Neuronal stem cell (in vitro differentiated cells): ENCODE measurements around the gene MYH7B.

ENCODE experiments used
- DNase-seq: peaks from one replicate; pipeline ENCODE4 v3.0.0-alpha.2; 2013; ENCODE audit warnings: low spot score
- H2AFZ ChIP-seq: one replicate; pipeline ENCODE4 v1.6.1; 2013; ENCODE audit warnings: mild to moderate bottlenecking, low read length, inconsistent platforms
- H2AK5ac ChIP-seq: 2 replicates; pipeline ENCODE4 v1.6.1; 2013; ENCODE audit warnings: low read depth, mild to moderate bottlenecking, inconsistent platforms, low read length, moderate library complexity, mixed read lengths
- H2BK120ac ChIP-seq: 2 replicates; pipeline ENCODE4 v1.6.1; 2013; ENCODE audit warnings: low read depth, mild to moderate bottlenecking, inconsistent platforms, low read length, moderate library complexity, mixed read lengths
- H2BK12ac ChIP-seq: one replicate; pipeline ENCODE4 v1.6.1; 2013; ENCODE audit warnings: low read length, inconsistent platforms
- H2BK15ac ChIP-seq: 2 replicates; pipeline ENCODE4 v1.6.1; 2013; ENCODE audit warnings: mild to moderate bottlenecking, low read length, inconsistent platforms, mixed read lengths
- H2BK5ac ChIP-seq: one replicate; pipeline ENCODE4 v1.6.1; 2013; ENCODE audit warnings: inconsistent platforms, mild to moderate bottlenecking, low read length, moderate library complexity
- H3K14ac ChIP-seq: one replicate; pipeline ENCODE4 v1.6.1; 2013; ENCODE audit warnings: low read length, inconsistent platforms
- H3K18ac ChIP-seq: 2 replicates; pipeline ENCODE4 v1.6.1; 2013; ENCODE audit warnings: low read length, inconsistent platforms
- H3K23ac ChIP-seq: 2 replicates; pipeline ENCODE4 v1.6.1; 2013; ENCODE audit warnings: low read depth, mild to moderate bottlenecking, mixed read lengths, low read length, inconsistent platforms; ENCODE audit not compliant: poor library complexity
- H3K27ac ChIP-seq: replicated peaks from 3 replicates; pipeline ENCODE4 v1.5.1; 2013; ENCODE audit warnings: low read length, inconsistent platforms
- H3K27me3 ChIP-seq, 3 experiments: 2 replicates each; pipeline ENCODE4 v1.6.1; 2013; ENCODE audit warnings: low read length in 3 of 3, mild to moderate bottlenecking in 2 of 3, inconsistent platforms in 1 of 3, low read depth in 1 of 3, mixed read lengths in 1 of 3, moderate library complexity in 1 of 3; ENCODE audit not compliant: control insufficient read depth in 3 of 3, insufficient read depth in 3 of 3
- H3K36me3 ChIP-seq, 2 donors: replicated peaks in 1 of 2; 2 replicates each; pipeline ENCODE4 v1.6.1; 2013; ENCODE audit warnings: low read length in 2 of 2; ENCODE audit not compliant: control insufficient read depth in 2 of 2, insufficient read depth in 2 of 2
- H3K4ac ChIP-seq: 2 replicates; pipeline ENCODE4 v1.6.1; 2013; ENCODE audit warnings: inconsistent platforms, mild to moderate bottlenecking, low read length, moderate library complexity
- H3K4me1 ChIP-seq, 2 donors: 1 replicate in 1 of 2; 2 replicates in 1 of 2; pipeline ENCODE4 v1.6.1; 2013; ENCODE audit warnings: low read length in 2 of 2, low read depth in 1 of 2; ENCODE audit not compliant: control insufficient read depth in 2 of 2, insufficient read depth in 1 of 2
- H3K4me2 ChIP-seq: one replicate; pipeline ENCODE4 v1.6.1; 2013; ENCODE audit warnings: mild to moderate bottlenecking, low read length, inconsistent platforms; ENCODE audit not compliant: insufficient read depth, poor library complexity, severe bottlenecking
- H3K4me3 ChIP-seq, 2 donors: 2 replicates each; pipeline ENCODE4 v1.5.1; 2013; ENCODE audit warnings: low read length in 2 of 2, mild to moderate bottlenecking in 2 of 2, inconsistent platforms in 1 of 2, moderate library complexity in 1 of 2
- H3K79me1 ChIP-seq: one replicate; pipeline ENCODE4 v1.6.1; 2013; ENCODE audit warnings: low read depth, mild to moderate bottlenecking, inconsistent platforms, low read length, moderate library complexity
- H3K9ac ChIP-seq: one replicate; pipeline ENCODE4 v1.6.1; 2013; ENCODE audit warnings: mild to moderate bottlenecking, low read depth, low read length, inconsistent platforms; ENCODE audit not compliant: poor library complexity
- H3K9me3 ChIP-seq, 2 donors: replicated peaks in 1 of 2; 2 replicates each; pipeline versions ENCODE3 to v1.6.1; 2013; ENCODE audit warnings: low read length in 2 of 2, mild to moderate bottlenecking in 2 of 2, inconsistent platforms in 1 of 2, low read depth in 1 of 2, mixed read lengths in 1 of 2, moderate library complexity in 1 of 2; ENCODE audit not compliant: control insufficient read depth in 2 of 2, insufficient read depth in 1 of 2
- H4K8ac ChIP-seq: one replicate; pipeline ENCODE4 v1.6.1; 2013; ENCODE audit warnings: low read depth, mild to moderate bottlenecking, inconsistent platforms, low read length, moderate library complexity
- H4K91ac ChIP-seq: one replicate; pipeline ENCODE4 v1.6.1; 2013; ENCODE audit warnings: low read length, low read depth, mild to moderate bottlenecking, inconsistent platforms; ENCODE audit not compliant: poor library complexity
- WGBS, 2 donors: extraction: QIAGEN DNeasy Blood & Tissue Kit; methylation state at CpG; one replicate each; pipeline ENCODE4 v1.1.7; 2013; ENCODE audit warnings: missing lambda C conversion rate in 2 of 2, mixed read lengths in 1 of 2; ENCODE audit not compliant: insufficient read length in 2 of 2, insufficient replicate concordance in 1 of 2; ENCODE audit errors: extremely low coverage in 2 of 2; 5-methylcytosine and 5-hydroxymethylcytosine counted together

Gene MYH7B

DNA sequence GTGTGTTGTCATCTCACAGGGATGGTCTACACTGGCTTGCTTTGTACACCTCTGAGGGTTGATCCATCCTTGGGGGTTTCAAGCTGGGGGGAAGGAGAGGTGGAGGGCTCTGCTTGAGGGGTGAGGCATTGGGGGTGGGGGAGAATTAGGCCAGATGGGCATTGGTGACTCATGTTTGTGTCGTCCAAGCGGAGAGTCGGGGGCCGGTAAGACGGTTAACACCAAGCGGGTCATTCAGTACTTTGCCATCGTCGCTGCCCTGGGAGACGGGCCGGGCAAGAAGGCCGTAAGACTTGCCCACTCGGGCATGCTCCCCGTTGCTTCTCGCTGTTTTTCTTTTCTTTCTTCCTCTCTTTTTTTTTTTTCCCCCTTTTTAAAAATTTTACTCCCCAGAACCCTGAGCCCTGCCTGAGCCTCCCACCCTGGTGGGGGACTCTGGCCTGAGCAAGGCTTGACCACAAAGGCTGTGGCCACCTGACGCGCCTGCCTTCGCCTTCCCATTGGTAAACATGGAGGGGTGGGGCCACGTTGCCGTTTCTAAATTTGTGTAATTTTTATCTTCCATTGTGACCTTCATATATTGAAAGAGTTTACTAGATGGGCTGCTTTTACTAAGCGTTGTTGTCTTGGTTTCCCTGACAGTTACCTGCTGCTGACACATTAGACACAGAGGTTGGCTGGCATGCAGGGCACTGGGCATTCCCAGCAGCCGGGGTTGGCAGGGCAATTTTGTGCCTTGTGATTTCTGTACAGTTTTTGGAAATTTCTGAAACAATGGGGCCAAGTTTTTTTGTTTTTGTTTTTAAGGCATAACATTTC, 26.8 kb downstream of the MYH7B start:
- Histone ChIP-seq H4K91ac (no peak overlapping the region), H3K23ac (no peak overlapping the region), H2BK12ac (no peak overlapping the region), H3K4me1 (peaks cover 0 to 15% of the 10 kb centered on the region in 2 donors), H3K79me1 (no peaks in the 10 kb centered on the region), H3K27me3 (peaks cover 0 to 8% (median 7%) of the 10 kb centered on the region in 3 experiments), H2AK5ac (peak overlapping the region; percentile 52), H3K14ac (no peak overlapping the region), H3K9ac (no peak overlapping the region), H2BK120ac (no peak overlapping the region), H4K8ac (no peak overlapping the region), H3K9me3 (peaks cover 0 to 3% of the 10 kb centered on the region in 2 donors), H3K4me2 (no peak overlapping the region), H2BK15ac (peak overlapping the region; percentile 67), H2AFZ (no peak overlapping the region), H3K4me3 (no peak overlapping the region), H3K27ac (no peak overlapping the region), H2BK5ac (no peak overlapping the region), H3K4ac (no peak overlapping the region), H3K36me3 (no peaks in the 10 kb centered on the region), H3K18ac (no peak overlapping the region)
- no CpG with 5 or more reads among the region's 21 CpGs for WGBS, 2 donors
- DNase-seq = no peak

DNA sequence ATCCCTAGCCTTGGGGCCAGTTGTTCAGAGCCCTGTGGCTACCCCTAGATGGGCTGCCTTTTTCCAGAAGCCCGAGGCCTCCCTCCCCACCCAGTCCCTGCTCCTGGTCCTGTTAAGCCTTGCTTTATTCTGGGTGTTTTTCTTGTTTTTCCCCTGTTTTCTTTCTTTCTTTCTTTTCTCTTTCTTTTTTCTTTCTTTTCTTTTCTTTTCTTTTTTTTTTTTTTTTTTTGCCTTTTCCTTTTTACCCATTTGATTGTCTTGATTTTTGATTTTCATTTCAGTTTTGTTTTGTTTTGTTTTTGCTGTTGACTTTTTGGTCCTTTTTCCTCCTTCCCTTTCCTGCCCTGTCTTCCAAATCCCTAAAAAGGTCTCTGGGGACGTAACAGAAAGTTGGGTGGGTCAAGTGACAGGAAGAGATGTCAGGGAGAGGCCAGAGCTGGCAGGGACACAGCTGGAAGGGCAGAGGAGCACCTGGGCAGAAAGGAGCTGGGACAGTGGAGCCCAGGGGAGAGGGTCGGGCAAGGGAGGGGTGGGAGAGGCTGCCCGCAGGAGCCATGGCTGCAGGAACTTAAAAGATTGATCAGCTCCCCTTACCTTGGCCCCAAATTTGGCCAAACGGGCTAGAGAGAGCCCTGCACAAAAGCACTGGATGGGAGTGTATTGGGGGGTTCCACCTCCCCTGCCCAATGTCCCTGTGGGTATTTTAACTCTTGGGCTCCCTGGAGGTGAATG, 27.6 kb downstream of the MYH7B start:
- H3K27me3 ChIP-seq = peaks cover 0 to 8% (median 7%) of the 10 kb centered on the region in 3 experiments
- no peak overlapping the region for H4K8ac ChIP-seq
- H3K18ac ChIP-seq = peak overlapping the region; percentile 79
- DNase-seq = no peak
- no peak overlapping the region for H2AK5ac ChIP-seq
- H3K4me3 ChIP-seq = no peak overlapping the region
- H3K4ac ChIP-seq = no peak overlapping the region
- no peak overlapping the region for H3K23ac ChIP-seq
- H3K14ac ChIP-seq = no peak overlapping the region
- H2BK120ac ChIP-seq = no peak overlapping the region
- H2AFZ ChIP-seq = no peak overlapping the region
- no peak overlapping the region for H4K91ac ChIP-seq
- H2BK12ac ChIP-seq = no peak overlapping the region
- WGBS, 2 donors = no CpG with 5 or more reads among the region's 5 CpGs
- H3K9ac ChIP-seq = no peak overlapping the region
- no peak overlapping the region for H2BK15ac ChIP-seq
- no peak overlapping the region for H2BK5ac ChIP-seq
- H3K27ac ChIP-seq = no peak overlapping the region
- H3K36me3 ChIP-seq = no peaks in the 10 kb centered on the region
- H3K4me2 ChIP-seq = no peak overlapping the region
- no peaks in the 10 kb centered on the region for H3K79me1 ChIP-seq
- peaks cover 0 to 3% of the 10 kb centered on the region in 2 donors for H3K9me3 ChIP-seq
- peaks cover 0 to 13% of the 10 kb centered on the region in 2 donors for H3K4me1 ChIP-seq

DNA sequence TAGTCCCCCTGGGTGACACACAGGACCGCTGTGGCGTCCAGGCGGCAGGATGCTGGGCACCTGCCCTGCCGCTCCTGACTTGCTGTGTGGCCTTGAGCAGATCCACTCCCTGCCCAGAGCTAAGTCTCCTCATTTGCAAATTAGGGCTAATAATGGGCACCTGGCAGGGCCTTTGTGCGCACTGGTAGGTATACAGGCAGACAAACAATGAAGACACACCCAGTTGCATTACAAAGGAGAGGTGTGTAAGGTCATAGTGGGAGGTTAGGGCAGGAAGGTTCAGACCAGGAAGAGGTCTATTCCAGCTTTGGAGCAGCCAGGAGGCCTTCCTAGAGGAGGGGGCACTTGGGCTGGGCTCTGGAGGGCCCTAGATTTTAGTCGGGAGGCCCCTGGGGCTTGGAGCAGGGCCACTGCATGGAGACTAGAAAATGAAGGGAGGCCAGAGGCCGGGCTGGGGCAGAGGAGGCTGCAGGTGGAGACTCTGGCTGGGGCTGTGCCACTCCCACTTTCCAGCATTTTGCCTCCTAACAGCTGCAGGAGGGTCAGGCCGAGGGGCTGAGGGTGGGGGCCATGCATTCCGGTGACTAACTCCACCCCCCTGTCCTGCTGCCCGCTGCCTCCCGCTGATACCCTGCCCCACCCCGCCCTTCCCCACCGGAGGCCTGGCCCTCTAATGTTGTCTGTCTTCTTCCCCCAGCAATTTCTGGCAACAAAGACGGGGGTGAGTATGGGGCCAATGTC, 28.5 kb downstream of the MYH7B start:
- no peak overlapping the region for H4K8ac ChIP-seq
- no peak overlapping the region for H4K91ac ChIP-seq
- no peak overlapping the region for H3K4me2 ChIP-seq
- peak overlapping the region; percentile 77 for H3K23ac ChIP-seq
- no CpG with 5 or more reads among the region's 14 CpGs for WGBS, 2 donors
- H2BK15ac ChIP-seq = peak overlapping the region; percentile 45
- no peaks in the 10 kb centered on the region for H3K36me3 ChIP-seq
- H3K14ac ChIP-seq = no peak overlapping the region
- H3K18ac ChIP-seq = peak overlapping the region; percentile 81
- no peaks in the 10 kb centered on the region for H3K79me1 ChIP-seq
- H2BK120ac ChIP-seq = peak overlapping the region; percentile 57
- no peak overlapping the region for H2AFZ ChIP-seq
- H3K4ac ChIP-seq = no peak overlapping the region
- no peak overlapping the region for H2BK5ac ChIP-seq
- no peak overlapping the region for H2BK12ac ChIP-seq
- H2AK5ac ChIP-seq = peak overlapping the region; percentile 96
- no peak overlapping the region for H3K9ac ChIP-seq
- H3K27ac ChIP-seq = no peak overlapping the region
- H3K4me1 ChIP-seq = peaks cover 0 to 14% of the 10 kb centered on the region in 2 donors
- H3K4me3 ChIP-seq = no peak overlapping the region
- peaks cover 0 to 8% (median 7%) of the 10 kb centered on the region in 3 experiments for H3K27me3 ChIP-seq
- peaks cover 0 to 3% of the 10 kb centered on the region in 2 donors for H3K9me3 ChIP-seq
- DNase-seq = no peak
